Prostate gland (tissue), 2 donors: Measurements from ENCODE around the gene SOD2. TPM values are rescaled to one million over a fixed set of nuclear protein-coding genes. Genes with fewer than 3 reads are reported as not detected.
"Not testable (repeated sequence)": the region's sequence is repeated elsewhere in the genome, so short reads cannot be mapped to it uniquely, and the experiment has no call there.

Experiments used
- DNase-seq: peaks from one replicate; pipeline ENCODE4 v3.0.0-alpha.2; 2019; ENCODE audit warnings: low spot score
- H3K27ac ChIP-seq, 2 donors: fragments of 200-600 bp; sonication (generic); 2 replicates each; pipeline ENCODE4 v1.5.1; 2017 to 2019
- H3K27me3 ChIP-seq: fragments of 200-600 bp; sonication (generic); replicated peaks from 2 replicates; pipeline ENCODE4 v1.5.1; 2019; ENCODE audit not compliant: insufficient read depth
- H3K36me3 ChIP-seq, 2 donors: fragments of 200-600 bp; sonication (generic); 1 replicate in 1 of 2; 2 replicates in 1 of 2; pipeline versions ENCODE4 v1.5.1 to v1.8.1; 2017 to 2019
- H3K4me1 ChIP-seq: fragments of 200-600 bp; sonication (generic); replicated peaks from 2 replicates; pipeline ENCODE4 v1.5.1; 2019
- H3K4me3 ChIP-seq, 2 donors: fragments of 200-600 bp; sonication (generic); 2 replicates each; pipeline ENCODE4 v1.5.1; 2017 to 2019
- H3K9me3 ChIP-seq: fragments of 200-600 bp; sonication (generic); 2 replicates; pipeline ENCODE4 v1.5.1; 2017
- POLR2A ChIP-seq: fragments of 450-650 bp; IDR thresholded peaks from one replicate; pipeline ENCODE4 v1.6.1; 2016; ENCODE audit warnings: antibody characterized with exemption, mild to moderate bottlenecking
- POLR2AphosphoS5 ChIP-seq: sonication (generic); formaldehyde crosslinking; IDR thresholded peaks from one replicate; pipeline ENCODE4 v1.6.1; 2017; ENCODE audit warnings: antibody characterized with exemption
- WGBS: methylation state at CpG from one replicate; pipeline ENCODE4 v1.1.5; 2018; 5-methylcytosine and 5-hydroxymethylcytosine counted together
- intact Hi-C: fragments of 100-400 bp; cut with DNase I; formaldehyde crosslinking; loops from one replicate; pipeline ENCODE4 v1.14.2; 2022
- total RNA-seq, 2 donors: library from RNA; depleted of rRNA; stranded (reverse); fragments of >200 nt; gene quantifications; one replicate each; pipeline ENCODE4 v1.1.0, GENCODE V29; 2016
- TF ChIP-seq, protein P1 (sequence below), 4 experiments: fragments of 200-600 bp in 2 of 4; fragments of 450-650 bp in 2 of 4; sonication (generic) in 2 of 4; IDR thresholded peaks; 1 replicate in 3 of 4; 2 replicates in 1 of 4; pipeline ENCODE4 v1.5.1; 2016 to 2019; ENCODE audit warnings: antibody characterized with exemption in 4 of 4, mild to moderate bottlenecking in 2 of 4, moderate library complexity in 2 of 4

SOD2 gene
- total RNA-seq, 2 donors from 2014 or later, result 196 to 285 TPM

DNA sequence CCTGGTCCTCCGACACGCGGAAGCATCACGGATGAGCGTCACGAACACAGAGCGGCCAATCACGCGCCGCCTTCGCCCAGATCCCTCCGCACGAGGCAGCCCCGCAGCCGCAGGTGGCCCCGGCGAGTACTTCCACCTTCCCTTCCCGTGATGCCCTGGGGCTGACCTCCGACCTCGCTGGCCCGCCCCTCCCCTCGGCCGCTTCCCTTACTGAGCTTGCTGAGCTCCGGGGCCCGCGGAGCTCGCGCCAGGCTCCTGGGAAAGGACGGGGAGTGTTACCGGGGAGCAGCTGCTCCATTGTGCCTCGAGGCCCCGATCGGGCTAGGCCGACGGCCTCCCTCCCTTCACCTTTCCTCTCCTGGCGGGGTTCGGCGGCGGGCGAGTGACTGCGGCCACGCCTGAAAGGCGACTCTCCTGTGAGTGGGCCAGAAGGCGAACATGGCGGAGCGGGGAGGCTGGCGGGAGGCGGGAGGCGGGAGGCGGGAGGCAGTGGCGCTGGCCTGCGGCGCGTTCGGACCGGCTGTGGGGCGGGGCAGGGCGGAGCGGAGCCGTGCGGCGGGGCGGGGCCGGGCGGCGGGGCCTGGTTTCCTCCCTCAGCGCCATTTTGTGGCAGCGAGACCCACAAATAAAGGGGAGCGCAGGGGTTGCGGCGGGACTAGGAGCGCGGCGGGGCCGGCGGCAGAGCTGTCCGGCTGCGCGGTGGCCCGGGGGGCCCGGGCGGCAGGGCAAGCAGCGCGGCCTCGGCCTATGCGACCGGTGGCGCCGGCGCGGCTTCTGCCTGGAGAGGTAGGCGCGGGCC lies 34.1 kb upstream of the SOD2 start, which contains the start of gene WTAP:
Gene WTAP (plus strand): TSS at position 589 of the 799 bp plus-strand sequence. CDS start 8,760 bp downstream, outside the sequence.
- peak; percentile 83 for TF ChIP-seq POLR2A
- peak; percentile 94 for TF ChIP-seq POLR2AphosphoS5
- TF ChIP-seq, protein P1, sequence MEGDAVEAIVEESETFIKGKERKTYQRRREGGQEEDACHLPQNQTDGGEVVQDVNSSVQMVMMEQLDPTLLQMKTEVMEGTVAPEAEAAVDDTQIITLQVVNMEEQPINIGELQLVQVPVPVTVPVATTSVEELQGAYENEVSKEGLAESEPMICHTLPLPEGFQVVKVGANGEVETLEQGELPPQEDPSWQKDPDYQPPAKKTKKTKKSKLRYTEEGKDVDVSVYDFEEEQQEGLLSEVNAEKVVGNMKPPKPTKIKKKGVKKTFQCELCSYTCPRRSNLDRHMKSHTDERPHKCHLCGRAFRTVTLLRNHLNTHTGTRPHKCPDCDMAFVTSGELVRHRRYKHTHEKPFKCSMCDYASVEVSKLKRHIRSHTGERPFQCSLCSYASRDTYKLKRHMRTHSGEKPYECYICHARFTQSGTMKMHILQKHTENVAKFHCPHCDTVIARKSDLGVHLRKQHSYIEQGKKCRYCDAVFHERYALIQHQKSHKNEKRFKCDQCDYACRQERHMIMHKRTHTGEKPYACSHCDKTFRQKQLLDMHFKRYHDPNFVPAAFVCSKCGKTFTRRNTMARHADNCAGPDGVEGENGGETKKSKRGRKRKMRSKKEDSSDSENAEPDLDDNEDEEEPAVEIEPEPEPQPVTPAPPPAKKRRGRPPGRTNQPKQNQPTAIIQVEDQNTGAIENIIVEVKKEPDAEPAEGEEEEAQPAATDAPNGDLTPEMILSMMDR (IDR thresholded peaks at IDR 0.05), result no peak
- peak; percentile 95 for DNase-seq
- Histone ChIP-seq H3K27ac (peak within 1 kb of the TSS; percentile 99 to 100), H3K9me3 (no peaks in the 10 kb centered on the region), H3K4me1 (peaks cover 5% of the 10 kb centered on the region), H3K36me3 (no peaks in the 10 kb centered on the region), H3K4me3 (peak within 1 kb of the TSS; percentile 91 to 97), H3K27me3 (no peaks in the 10 kb centered on the region)
- intact Hi-C loops, result loop anchor here (1.0 to 10.0 kb wide), 4 partner anchors 34 to 708 kb away; partner anchors contain the start of genes ACAT2, MRPL18 and SOD2
- under 1% methylated on average over 63 of the region's 93 CpGs for WGBS

DNA sequence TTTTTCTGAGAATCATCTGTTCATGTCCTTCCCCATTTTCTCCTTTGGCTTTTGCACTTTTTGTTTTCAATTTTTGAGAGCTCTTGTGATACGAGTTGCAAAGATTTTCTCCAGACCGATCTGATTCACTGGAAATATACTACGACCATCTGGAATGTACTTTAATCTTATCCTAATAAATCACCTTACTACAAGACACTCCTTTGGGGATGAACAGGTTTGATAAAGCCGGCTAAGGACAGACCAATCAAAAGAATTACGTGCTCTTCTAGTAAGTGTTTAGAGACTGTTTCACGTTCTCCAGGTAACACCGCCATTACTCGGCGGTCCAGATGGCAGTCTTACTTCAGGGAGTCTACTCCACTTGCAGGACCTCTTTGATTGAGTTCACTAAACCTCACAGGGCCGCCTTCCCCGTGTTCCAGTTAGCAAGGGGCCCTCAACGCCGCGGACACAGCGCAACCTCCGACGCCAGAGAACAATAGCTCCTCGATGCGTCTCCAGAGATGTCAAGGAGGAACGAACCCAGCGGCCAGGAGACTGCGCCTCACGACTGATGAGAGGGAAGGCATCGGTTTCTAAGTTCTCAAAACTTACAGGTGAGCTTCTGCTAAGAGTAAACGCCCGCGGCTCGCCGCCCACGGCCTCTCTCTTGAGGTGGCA lies 33.3 kb upstream of the SOD2 start:
- H3K27me3 ChIP-seq, result no peaks in the 10 kb centered on the region
- peak overlapping the region; percentile 99 to 100 for H3K27ac ChIP-seq
- DNase-seq, result no peak
- H3K36me3 ChIP-seq, result no peaks in the 10 kb centered on the region
- H3K4me3 ChIP-seq, result peak overlapping the region; percentile 91 to 97
- TF ChIP-seq, protein P1 (IDR thresholded peaks at IDR 0.05), result no peak
- TF ChIP-seq POLR2A (no peak), POLR2AphosphoS5 (no peak)
- WGBS, result 1% methylated on average over 30 of the region's 30 CpGs
- H3K9me3 ChIP-seq, result no peaks in the 10 kb centered on the region
- intact Hi-C loops, result loop anchor here (2.0 to 10.0 kb wide), 3 partner anchors 36 to 708 kb away; partner anchors contain the start of genes ACAT2 and MRPL18
- H3K4me1 ChIP-seq, result peaks cover 5% of the 10 kb centered on the region

DNA sequence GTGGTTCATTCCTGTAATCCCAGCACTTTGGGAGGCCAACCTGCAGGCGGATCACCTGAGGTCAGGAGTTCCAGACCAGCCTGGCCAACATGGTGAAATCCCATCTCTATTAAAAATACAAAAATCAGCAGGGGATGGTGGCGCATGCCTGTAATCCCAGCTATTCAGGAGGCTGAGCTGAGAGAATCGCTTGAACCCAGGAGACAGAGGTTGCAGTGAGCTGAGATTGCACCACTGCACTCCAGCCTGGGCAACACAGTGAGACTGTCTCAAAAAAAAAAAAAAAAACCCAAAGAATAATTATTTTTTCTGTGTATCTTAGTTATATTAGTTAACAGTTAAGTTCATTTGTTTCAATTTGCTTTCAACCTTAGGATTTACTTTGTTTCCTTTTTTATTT lies 32.2 kb upstream of the SOD2 start:
- H3K4me1 ChIP-seq, H3K27ac ChIP-seq, H3K4me3 ChIP-seq, H3K27me3 ChIP-seq, H3K36me3 ChIP-seq, H3K9me3 ChIP-seq, DNase-seq: not testable (repeated sequence)
- intact Hi-C loops, result loop anchor here (10.0 kb wide), 1 partner anchor 710 kb away; no protein-coding TSS in a partner anchor
- WGBS, result 96% methylated on average over 3 of the region's 3 CpGs

DNA sequence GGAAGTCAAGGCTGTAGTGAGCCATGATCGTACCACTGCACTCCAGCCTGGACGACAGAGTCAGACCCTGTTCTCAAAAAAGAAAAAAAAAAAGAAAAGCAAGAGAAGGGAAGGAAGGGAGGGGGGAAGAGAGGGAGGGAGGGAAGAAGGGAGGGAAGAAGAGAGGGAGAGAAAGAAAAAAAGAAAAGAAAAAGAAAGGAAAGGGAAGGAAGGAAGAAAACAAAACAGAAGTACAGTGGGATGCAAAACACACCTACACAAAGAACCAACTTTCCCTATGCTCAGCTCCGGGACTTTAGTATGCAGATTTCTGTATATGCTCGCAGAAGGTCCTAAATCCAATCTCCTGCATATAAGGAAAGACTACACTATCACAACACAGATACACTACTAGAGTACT lies 31.7 kb upstream of the SOD2 start:
- intact Hi-C loops, result loop anchor here (10.0 kb wide), 1 partner anchor 710 kb away; no protein-coding TSS in a partner anchor
- DNase-seq, result no peak
- WGBS, result 98% methylated on average over 4 of the region's 4 CpGs

DNA sequence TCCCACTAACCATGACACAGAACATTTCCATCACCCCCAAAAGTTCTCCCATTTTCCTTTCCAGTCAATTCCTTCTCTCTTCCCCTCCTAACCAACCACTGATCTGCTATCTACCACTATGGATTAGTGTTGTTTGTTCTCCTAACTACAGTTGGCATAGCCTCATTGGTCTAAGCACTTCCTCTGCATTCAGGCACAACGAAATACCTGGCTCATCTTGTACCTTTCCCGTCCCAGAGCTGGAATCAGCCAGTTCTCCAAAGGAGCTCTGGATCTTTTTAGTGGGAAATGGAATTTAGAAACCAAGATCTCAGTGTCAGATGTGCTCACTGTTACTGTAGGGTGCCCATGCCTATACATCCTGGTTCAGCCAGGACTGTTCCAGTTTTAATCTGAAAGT lies 30.2 kb upstream of the SOD2 start:
- TF ChIP-seq POLR2AphosphoS5 (no peak), POLR2A (no peak)
- TF ChIP-seq, protein P1 (IDR thresholded peaks at IDR 0.05), result no peak
- peaks cover 5% of the 10 kb centered on the region for H3K4me1 ChIP-seq
- no peak overlapping the region for H3K4me3 ChIP-seq
- no peaks in the 10 kb centered on the region for H3K9me3 ChIP-seq
- no peaks in the 10 kb centered on the region for H3K27me3 ChIP-seq
- DNase-seq, result no peak
- no peaks in the 10 kb centered on the region for H3K36me3 ChIP-seq
- intact Hi-C loops, result loop anchor here (10.0 kb wide), 1 partner anchor 712 kb away; no protein-coding TSS in a partner anchor
- WGBS, result 68% methylated on average over 2 of the region's 2 CpGs
- H3K27ac ChIP-seq, result no peak overlapping the region

More for the DNA sequence above, 31.7 kb upstream of the SOD2 start:
- H3K9me3 ChIP-seq, result no peaks in the 10 kb centered on the region
- H3K4me1 ChIP-seq, result peaks cover 5% of the 10 kb centered on the region
- no peak overlapping the region for H3K27ac ChIP-seq
- no peak overlapping the region for H3K4me3 ChIP-seq
- TF ChIP-seq POLR2AphosphoS5 (no peak), POLR2A (no peak)
- TF ChIP-seq, protein P1 (IDR thresholded peaks at IDR 0.05), result no peak
- H3K27me3 ChIP-seq, result no peaks in the 10 kb centered on the region
- no peaks in the 10 kb centered on the region for H3K36me3 ChIP-seq
